ENCODE measurements around the gene EFHC1. TPM values are rescaled to one million over a fixed set of nuclear protein-coding genes. Genes with fewer than 3 reads are reported as not detected.

Gene EFHC1
- total and polyA plus RNA-seq, 2 of the 13 experiments (the other 11 are each of a cell fraction or from before 2014, with no cell fraction given) = 23.4 to 29.5 TPM

DNA sequence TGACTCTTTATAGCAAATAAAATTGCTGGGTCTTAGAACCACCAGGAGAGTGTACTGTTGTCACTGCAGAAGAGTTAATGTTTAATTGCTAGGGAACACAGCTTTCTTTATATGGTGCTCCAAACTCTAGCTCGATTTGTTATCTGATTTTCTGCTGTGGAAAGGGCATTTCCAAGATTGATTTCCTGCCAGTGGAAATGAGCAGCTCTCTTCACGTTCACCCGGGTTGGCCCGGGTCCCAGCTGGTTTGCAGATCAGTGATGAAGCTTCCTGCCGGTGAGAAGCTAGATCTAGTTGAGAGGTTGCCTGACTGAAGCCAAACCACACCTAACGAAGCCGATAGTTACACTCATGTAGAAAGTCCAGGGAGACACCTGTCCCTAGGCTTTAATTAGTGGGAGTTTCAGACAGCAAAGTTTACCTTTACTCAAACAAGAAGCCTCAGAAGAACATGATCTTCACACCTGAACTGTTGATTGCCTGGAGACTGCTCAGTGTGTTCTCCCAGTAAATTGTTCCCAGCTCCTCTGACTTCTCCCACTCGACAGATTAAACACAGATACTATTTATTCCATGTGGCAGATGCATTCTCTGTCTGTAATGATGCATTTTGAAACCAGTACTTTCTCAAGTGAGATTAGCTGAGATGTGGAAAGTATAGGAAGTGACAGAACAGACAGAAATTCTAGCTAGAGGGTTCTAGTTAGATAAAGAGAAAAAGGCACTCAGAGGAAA is 30.3 kb upstream of the EFHC1 start (continued):
- TF ChIP-seq, protein P1, sequence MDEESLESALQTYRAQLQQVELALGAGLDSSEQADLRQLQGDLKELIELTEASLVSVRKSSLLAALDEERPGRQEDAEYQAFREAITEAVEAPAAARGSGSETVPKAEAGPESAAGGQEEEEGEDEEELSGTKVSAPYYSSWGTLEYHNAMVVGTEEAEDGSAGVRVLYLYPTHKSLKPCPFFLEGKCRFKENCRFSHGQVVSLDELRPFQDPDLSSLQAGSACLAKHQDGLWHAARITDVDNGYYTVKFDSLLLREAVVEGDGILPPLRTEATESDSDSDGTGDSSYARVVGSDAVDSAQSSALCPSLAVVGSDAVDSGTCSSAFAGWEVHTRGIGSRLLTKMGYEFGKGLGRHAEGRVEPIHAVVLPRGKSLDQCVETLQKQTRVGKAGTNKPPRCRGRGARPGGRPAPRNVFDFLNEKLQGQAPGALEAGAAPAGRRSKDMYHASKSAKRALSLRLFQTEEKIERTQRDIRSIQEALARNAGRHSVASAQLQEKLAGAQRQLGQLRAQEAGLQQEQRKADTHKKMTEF (CRISPR knock-in tag; IDR thresholded peaks at IDR 0.05) = peak; percentile 38
- TF ChIP-seq RBFOX2 (IDR thresholded peaks at IDR 0.05; ENCODE audit: low read depth, low read length) = peak; percentile 66
- no peak for TF ChIP-seq ZNF569 (CRISPR knock-in tag; IDR thresholded peaks at IDR 0.05; ENCODE audit: borderline replicate concordance)
- TF ChIP-seq ZBTB25 (CRISPR knock-in tag; IDR thresholded peaks at IDR 0.05) = no peak
- TF ChIP-seq ZNF709 (CRISPR knock-in tag; IDR thresholded peaks at IDR 0.05) = peak; percentile 39; the same call in 1 of the 2 replicates
- no peak for TF ChIP-seq RARA (CRISPR knock-in tag; IDR thresholded peaks at IDR 0.05)
- TF ChIP-seq KDM2A (CRISPR knock-in tag; IDR thresholded peaks at IDR 0.05; ENCODE audit: borderline replicate concordance, low read depth) = peak; percentile 64; the same call in 1 of the 2 replicates
- TF ChIP-seq SMARCE1 (IDR thresholded peaks at IDR 0.05; ENCODE audit: borderline replicate concordance) = no peak
- TF ChIP-seq, protein P2, sequence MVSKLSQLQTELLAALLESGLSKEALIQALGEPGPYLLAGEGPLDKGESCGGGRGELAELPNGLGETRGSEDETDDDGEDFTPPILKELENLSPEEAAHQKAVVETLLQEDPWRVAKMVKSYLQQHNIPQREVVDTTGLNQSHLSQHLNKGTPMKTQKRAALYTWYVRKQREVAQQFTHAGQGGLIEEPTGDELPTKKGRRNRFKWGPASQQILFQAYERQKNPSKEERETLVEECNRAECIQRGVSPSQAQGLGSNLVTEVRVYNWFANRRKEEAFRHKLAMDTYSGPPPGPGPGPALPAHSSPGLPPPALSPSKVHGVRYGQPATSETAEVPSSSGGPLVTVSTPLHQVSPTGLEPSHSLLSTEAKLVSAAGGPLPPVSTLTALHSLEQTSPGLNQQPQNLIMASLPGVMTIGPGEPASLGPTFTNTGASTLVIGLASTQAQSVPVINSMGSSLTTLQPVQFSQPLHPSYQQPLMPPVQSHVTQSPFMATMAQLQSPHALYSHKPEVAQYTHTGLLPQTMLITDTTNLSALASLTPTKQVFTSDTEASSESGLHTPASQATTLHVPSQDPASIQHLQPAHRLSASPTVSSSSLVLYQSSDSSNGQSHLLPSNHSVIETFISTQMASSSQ (IDR thresholded peaks at IDR 0.05; ENCODE audit: low read depth) = peak; percentile 92
- TF ChIP-seq, protein P2 (CRISPR knock-in tag; IDR thresholded peaks at IDR 0.05; ENCODE audit: borderline replicate concordance) = peak; percentile 89; the same call in 1 of the 2 replicates
- peak; percentile 20; the same call in 1 of the 2 replicates for TF ChIP-seq ISL2 (CRISPR knock-in tag; IDR thresholded peaks at IDR 0.05)
- TF ChIP-seq ZNF180 (CRISPR knock-in tag; IDR thresholded peaks at IDR 0.05; ENCODE audit: borderline replicate concordance, low read depth) = 0 out of 2 replicates have a peak, but pooled peaks have one; percentile 19
- TF ChIP-seq RXRB (CRISPR knock-in tag; IDR thresholded peaks at IDR 0.05; ENCODE audit: borderline replicate concordance) = peak; percentile 73; the same call in 1 of the 2 replicates
- TF ChIP-seq, protein P3, sequence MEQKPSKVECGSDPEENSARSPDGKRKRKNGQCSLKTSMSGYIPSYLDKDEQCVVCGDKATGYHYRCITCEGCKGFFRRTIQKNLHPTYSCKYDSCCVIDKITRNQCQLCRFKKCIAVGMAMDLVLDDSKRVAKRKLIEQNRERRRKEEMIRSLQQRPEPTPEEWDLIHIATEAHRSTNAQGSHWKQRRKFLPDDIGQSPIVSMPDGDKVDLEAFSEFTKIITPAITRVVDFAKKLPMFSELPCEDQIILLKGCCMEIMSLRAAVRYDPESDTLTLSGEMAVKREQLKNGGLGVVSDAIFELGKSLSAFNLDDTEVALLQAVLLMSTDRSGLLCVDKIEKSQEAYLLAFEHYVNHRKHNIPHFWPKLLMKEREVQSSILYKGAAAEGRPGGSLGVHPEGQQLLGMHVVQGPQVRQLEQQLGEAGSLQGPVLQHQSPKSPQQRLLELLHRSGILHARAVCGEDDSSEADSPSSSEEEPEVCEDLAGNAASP (CRISPR knock-in tag; IDR thresholded peaks at IDR 0.05; ENCODE audit: borderline replicate concordance) = peak; percentile 86; the same call in 1 of the 2 replicates
- 0 out of 2 replicates have a peak, but pooled peaks have one; percentile 42 for TF ChIP-seq HOXD1 (CRISPR knock-in tag; IDR thresholded peaks at IDR 0.05)
- no peak for TF ChIP-seq ZUFSP (CRISPR knock-in tag; IDR thresholded peaks at IDR 0.05; ENCODE audit: borderline replicate concordance)
- 0 out of 2 replicates have a peak, but pooled peaks have one; percentile 38 for TF ChIP-seq SMYD3 (CRISPR knock-in tag; IDR thresholded peaks at IDR 0.05)
- TF ChIP-seq DPF2 (CRISPR knock-in tag; IDR thresholded peaks at IDR 0.05; ENCODE audit: borderline replicate concordance, low read depth) = 0 out of 2 replicates have a peak, but pooled peaks have one; percentile 10
- 0 out of 2 replicates have a peak, but pooled peaks have one; percentile 57 for TF ChIP-seq KDM3A (CRISPR knock-in tag; IDR thresholded peaks at IDR 0.05; ENCODE audit: low read depth)
